ENCODE measurements around the gene AR. TPM values are rescaled to one million over a fixed set of nuclear protein-coding genes. Genes with fewer than 3 reads are reported as not detected.

The AR gene
- total and polyA plus RNA-seq, 9 donors: 7.5 to 40.4 (median 27.1) TPM

GRCh38 chrX:67520671-67521070, 23.1 kb upstream of the AR start:
- DNase-seq: no peak
- Histone ChIP-seq H3K4me1 (ENCODE audit: insufficient read depth) (no peaks in the 10 kb centered on the region), H3K9me3 (no peaks in the 10 kb centered on the region), H3K4me3 (no peak overlapping the region), H3K36me3 (no peaks in the 10 kb centered on the region), H3K27me3 (no peaks in the 10 kb centered on the region), H3K27ac (no peak overlapping the region)
- no peak for TF ChIP-seq POLR2A (IDR thresholded peaks at IDR 0.05)
- TF ChIP-seq EP300 (IDR thresholded peaks at IDR 0.05): no peak
- TF ChIP-seq CTCF (IDR thresholded peaks at IDR 0.05): no peak
- intact Hi-C loops (cut with DNase I): no loop called here

- intact Hi-C loops (cut with DNase I): no loop called here
- H3K27me3 ChIP-seq: no peaks in the 10 kb centered on the region
- TF ChIP-seq EP300 (IDR thresholded peaks at IDR 0.05) (no peak), CTCF (IDR thresholded peaks at IDR 0.05) (no peak), POLR2A (IDR thresholded peaks at IDR 0.05) (no peak)
- H3K9me3 ChIP-seq: no peaks in the 10 kb centered on the region
- no peak for DNase-seq
- WGBS, 3 donors: 29 to 42% (median 35%) methylated on average over 3 of the region's 3 CpGs
- H3K4me3 ChIP-seq: no peak overlapping the region
- no peak overlapping the region for H3K27ac ChIP-seq
- no peaks in the 10 kb centered on the region for H3K4me1 ChIP-seq (ENCODE audit: insufficient read depth)
- no peaks in the 10 kb centered on the region for H3K36me3 ChIP-seq
These were observed 20.7 kb upstream of the AR start for GRCh38 chrX:67523002-67523681.

- no peaks in the 10 kb centered on the region for H3K9me3 ChIP-seq
- no peak for TF ChIP-seq EP300 (IDR thresholded peaks at IDR 0.05)
- no peak for TF ChIP-seq POLR2A (IDR thresholded peaks at IDR 0.05)
- TF ChIP-seq CTCF (IDR thresholded peaks at IDR 0.05): no peak
- H3K27me3 ChIP-seq: no peaks in the 10 kb centered on the region
- H3K36me3 ChIP-seq: no peaks in the 10 kb centered on the region
- H3K27ac ChIP-seq: no peak overlapping the region
- intact Hi-C loops (cut with DNase I): no loop called here
- DNase-seq: no peak
- no peak overlapping the region for H3K4me3 ChIP-seq
- H3K4me1 ChIP-seq (ENCODE audit: insufficient read depth): no peaks in the 10 kb centered on the region
- 12 to 46% (median 40%) methylated on average over 1 of the region's 1 CpG for WGBS, 3 donors
These were observed 19.9 kb upstream of the AR start for GRCh38 chrX:67523932-67524331.

GRCh38 chrX:67524428-67524827, 19.4 kb upstream of the AR start:
- TF ChIP-seq CTCF (IDR thresholded peaks at IDR 0.05) (no peak), POLR2A (IDR thresholded peaks at IDR 0.05) (no peak), EP300 (IDR thresholded peaks at IDR 0.05) (no peak)
- H3K4me1 ChIP-seq (ENCODE audit: insufficient read depth): no peaks in the 10 kb centered on the region
- H3K36me3 ChIP-seq: no peaks in the 10 kb centered on the region
- no peaks in the 10 kb centered on the region for H3K9me3 ChIP-seq
- intact Hi-C loops (cut with DNase I): no loop called here
- no peaks in the 10 kb centered on the region for H3K27me3 ChIP-seq
- H3K27ac ChIP-seq: no peak overlapping the region
- DNase-seq: no peak
- 43 to 54% (median 49%) methylated on average over 2 of the region's 2 CpGs for WGBS, 3 donors
- no peak overlapping the region for H3K4me3 ChIP-seq

Data from ovary (tissue), 9 donors.